Measurements from ENCODE around the gene GPR180. TPM values are rescaled to one million over a fixed set of nuclear protein-coding genes. Genes with fewer than 3 reads are reported as not detected.

GPR180 gene
- total RNA-seq, 2 donors from 2014 or later = 3.9 to 6.3 TPM

DNA sequence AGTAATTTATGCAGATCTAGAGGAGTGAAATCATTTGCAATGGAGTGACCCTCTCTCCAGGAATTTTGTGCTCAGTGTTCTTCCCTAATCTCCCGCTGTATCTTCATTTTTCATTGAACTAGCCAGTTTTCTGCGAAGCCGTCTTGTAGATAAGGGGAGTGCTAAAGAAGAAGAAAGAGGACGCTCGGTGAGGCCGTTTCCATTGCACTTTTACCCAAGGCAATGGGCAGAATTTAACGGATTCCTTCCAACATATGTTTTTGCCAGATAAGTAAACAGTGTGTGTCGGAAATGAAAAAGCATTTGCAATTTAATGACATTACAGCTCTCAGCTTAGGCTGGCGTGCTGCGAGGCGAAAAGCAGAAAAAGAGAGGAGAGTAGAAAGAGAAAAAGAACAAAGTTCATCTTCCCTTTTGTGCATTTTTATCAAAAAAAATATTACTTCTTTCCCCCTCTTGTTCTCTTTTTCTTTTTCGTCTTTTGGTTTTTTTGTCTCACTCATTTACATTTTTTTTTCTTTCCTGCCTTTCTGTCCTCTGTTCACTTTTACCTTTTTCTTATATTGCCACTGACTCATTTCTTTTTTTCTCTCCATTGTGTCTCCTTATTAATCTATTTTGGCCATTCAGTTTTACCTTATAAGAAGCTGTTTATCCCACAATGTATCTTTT, 60.8 kb downstream of the GPR180 start:
- no peak overlapping the region for H3K27ac ChIP-seq
- no peaks in the 10 kb centered on the region for H3K4me1 ChIP-seq (ENCODE audit: control insufficient read depth in 1 of 2, low read depth in 2 of 2)
- ATAC-seq (ENCODE audit: insufficient number of reproducible peaks, low FRiP score, low read depth) (no peak), DNase-seq (ENCODE audit: low spot score) (no peak)
- TF ChIP-seq, protein P1, sequence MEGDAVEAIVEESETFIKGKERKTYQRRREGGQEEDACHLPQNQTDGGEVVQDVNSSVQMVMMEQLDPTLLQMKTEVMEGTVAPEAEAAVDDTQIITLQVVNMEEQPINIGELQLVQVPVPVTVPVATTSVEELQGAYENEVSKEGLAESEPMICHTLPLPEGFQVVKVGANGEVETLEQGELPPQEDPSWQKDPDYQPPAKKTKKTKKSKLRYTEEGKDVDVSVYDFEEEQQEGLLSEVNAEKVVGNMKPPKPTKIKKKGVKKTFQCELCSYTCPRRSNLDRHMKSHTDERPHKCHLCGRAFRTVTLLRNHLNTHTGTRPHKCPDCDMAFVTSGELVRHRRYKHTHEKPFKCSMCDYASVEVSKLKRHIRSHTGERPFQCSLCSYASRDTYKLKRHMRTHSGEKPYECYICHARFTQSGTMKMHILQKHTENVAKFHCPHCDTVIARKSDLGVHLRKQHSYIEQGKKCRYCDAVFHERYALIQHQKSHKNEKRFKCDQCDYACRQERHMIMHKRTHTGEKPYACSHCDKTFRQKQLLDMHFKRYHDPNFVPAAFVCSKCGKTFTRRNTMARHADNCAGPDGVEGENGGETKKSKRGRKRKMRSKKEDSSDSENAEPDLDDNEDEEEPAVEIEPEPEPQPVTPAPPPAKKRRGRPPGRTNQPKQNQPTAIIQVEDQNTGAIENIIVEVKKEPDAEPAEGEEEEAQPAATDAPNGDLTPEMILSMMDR (IDR thresholded peaks at IDR 0.05) = no peak
- no peaks in the 10 kb centered on the region for H3K27me3 ChIP-seq (replicated peaks; ENCODE audit: insufficient read depth)
- no peaks in the 10 kb centered on the region for H3K9me3 ChIP-seq
- no peaks in the 10 kb centered on the region for H3K36me3 ChIP-seq
- no peak overlapping the region for H3K4me3 ChIP-seq

DNA sequence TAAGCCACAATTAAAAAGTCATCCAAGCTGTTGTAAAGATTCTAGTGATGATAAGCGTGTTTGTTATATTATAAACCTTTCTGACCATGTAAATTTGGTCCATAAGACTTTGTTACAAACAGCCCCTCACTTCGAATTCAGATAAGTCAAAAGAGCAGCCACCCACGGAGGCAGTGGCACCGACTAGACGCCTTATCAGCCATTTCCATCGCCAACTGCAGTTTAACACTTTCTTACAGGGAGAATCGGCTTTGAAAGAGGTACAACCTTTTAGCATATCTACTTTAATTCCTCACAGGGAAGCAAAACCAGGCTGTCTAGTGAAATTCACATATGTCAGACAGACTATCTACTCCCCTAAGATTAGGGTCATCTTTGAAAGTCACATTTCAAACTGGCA, 63.2 kb downstream of the GPR180 start:
- TF ChIP-seq, protein P1 (IDR thresholded peaks at IDR 0.05) = no peak
- H3K36me3 ChIP-seq = no peaks in the 10 kb centered on the region
- H3K27me3 ChIP-seq (replicated peaks; ENCODE audit: insufficient read depth) = no peaks in the 10 kb centered on the region
- no peaks in the 10 kb centered on the region for H3K9me3 ChIP-seq
- H3K4me1 ChIP-seq (ENCODE audit: control insufficient read depth in 1 of 2, low read depth in 2 of 2) = no peaks in the 10 kb centered on the region
- ATAC-seq (ENCODE audit: insufficient number of reproducible peaks, low FRiP score, low read depth) (no peak), DNase-seq (ENCODE audit: low spot score) (no peak)
- H3K27ac ChIP-seq = no peak overlapping the region
- H3K4me3 ChIP-seq = no peak overlapping the region

DNA sequence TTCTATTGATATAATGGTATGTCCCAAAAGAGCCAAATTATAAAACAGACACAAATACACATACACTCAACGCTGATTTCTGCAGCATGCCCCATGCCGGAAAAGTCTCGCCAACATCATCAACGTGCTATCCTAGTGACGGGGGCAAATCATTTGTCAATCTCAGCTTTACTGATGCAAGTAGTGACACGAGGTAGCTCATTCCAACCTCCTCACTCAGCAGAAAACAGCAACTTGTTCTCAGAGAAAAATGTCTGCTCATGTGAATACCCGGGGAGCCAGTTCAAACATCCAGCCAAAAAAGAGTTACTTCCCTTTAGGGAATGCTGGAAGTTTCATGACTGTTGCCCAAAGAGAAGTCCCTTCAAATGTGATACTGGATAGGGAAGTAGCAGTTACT, 64.4 kb downstream of the GPR180 start:
- H3K27ac ChIP-seq = no peak overlapping the region
- TF ChIP-seq, protein P1 (IDR thresholded peaks at IDR 0.05) = no peak
- H3K27me3 ChIP-seq (replicated peaks; ENCODE audit: insufficient read depth) = no peaks in the 10 kb centered on the region
- H3K9me3 ChIP-seq = no peaks in the 10 kb centered on the region
- no peak overlapping the region for H3K4me3 ChIP-seq
- no peaks in the 10 kb centered on the region for H3K36me3 ChIP-seq
- ATAC-seq (ENCODE audit: insufficient number of reproducible peaks, low FRiP score, low read depth) = no peak
- H3K4me1 ChIP-seq (ENCODE audit: control insufficient read depth in 1 of 2, low read depth in 2 of 2) = no peaks in the 10 kb centered on the region
- DNase-seq (ENCODE audit: low spot score) = no peak

DNA sequence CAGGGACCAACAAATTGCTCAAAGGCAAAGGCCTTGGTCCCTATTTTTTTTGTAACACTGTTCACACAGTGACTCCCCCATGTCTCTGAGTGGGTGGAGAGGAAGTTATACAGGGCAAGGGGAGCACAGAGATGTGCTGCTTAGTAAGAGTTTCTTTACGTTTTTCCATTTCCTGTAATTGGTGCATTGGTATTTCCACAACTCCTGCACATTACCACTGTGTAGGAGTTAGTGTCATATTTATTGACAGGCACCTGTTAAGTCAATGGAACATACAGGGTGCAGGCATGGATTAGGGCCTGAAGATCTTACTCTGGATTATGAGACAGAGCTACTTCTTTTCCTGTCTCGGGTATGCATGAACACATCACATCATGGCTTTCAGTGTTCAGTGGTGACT, 65.5 kb downstream of the GPR180 start:
- DNase-seq (ENCODE audit: low spot score) (no peak), ATAC-seq (ENCODE audit: insufficient number of reproducible peaks, low FRiP score, low read depth) (no peak)
- Histone ChIP-seq H3K36me3 (no peaks in the 10 kb centered on the region), H3K27ac (no peak overlapping the region), H3K4me3 (no peak overlapping the region), H3K4me1 (ENCODE audit: control insufficient read depth in 1 of 2, low read depth in 2 of 2) (no peaks in the 10 kb centered on the region), H3K27me3 (replicated peaks; ENCODE audit: insufficient read depth) (no peaks in the 10 kb centered on the region), H3K9me3 (no peaks in the 10 kb centered on the region)
- TF ChIP-seq, protein P1 (IDR thresholded peaks at IDR 0.05) = no peak

DNA sequence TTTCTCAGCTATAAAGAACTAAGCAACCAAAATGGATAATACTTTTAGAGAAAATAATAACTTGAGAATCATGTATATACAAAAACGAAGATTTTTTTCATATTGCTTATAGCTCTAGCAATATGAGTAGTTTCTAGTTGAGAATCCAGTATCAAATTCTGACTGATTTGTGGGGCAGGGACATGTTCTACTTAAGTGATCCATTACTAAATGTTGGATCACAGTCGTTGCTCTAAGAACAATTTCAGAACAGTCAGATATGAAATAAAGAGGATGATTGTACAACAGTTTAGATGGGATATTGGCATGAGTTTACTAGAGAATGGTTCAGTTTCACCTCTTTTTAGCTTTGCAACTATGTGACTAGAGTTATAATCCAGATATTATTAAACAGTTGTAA, 70.7 kb downstream of the GPR180 start:
- Histone ChIP-seq H3K27me3 (replicated peaks; ENCODE audit: insufficient read depth) (no peaks in the 10 kb centered on the region), H3K4me3 (no peak overlapping the region), H3K27ac (no peak overlapping the region), H3K9me3 (no peaks in the 10 kb centered on the region), H3K4me1 (ENCODE audit: control insufficient read depth in 1 of 2, low read depth in 2 of 2) (no peaks in the 10 kb centered on the region), H3K36me3 (no peaks in the 10 kb centered on the region)
- ATAC-seq (ENCODE audit: insufficient number of reproducible peaks, low FRiP score, low read depth) (no peak), DNase-seq (ENCODE audit: low spot score) (no peak)
- TF ChIP-seq, protein P1 (IDR thresholded peaks at IDR 0.05) = no peak

All from thoracic aorta (tissue), 2 donors.